WTC11 (cell line): ENCODE data around the gene SUCLG2. TPM values are rescaled to one million over a fixed set of nuclear protein-coding genes. Genes with fewer than 3 reads are reported as not detected.

ENCODE experiments used
- ATAC-seq: fragments of 200-7000 bp; cut with Tn5 transposase; 2 replicates; pipeline ENCODE4 v1.10.0; 2021; ENCODE audit warnings: mild to moderate bottlenecking, moderate library complexity
- CTCF ChIA-PET: fragments of 300-600 bp; sonication (Branson Sonifier 250); formaldehyde crosslinking; loops from one replicate; lab custom pipeline; 2021; ENCODE audit warnings: antibody characterized with exemption; lab: Charles Lee
- POLR2A ChIA-PET: fragments of 350-600 bp; sonication (Branson Sonifier 250); formaldehyde crosslinking; loops from one replicate; lab custom pipeline; 2021; ENCODE audit warnings: antibody characterized with exemption; lab: Charles Lee
- DNase-seq: peaks from one replicate; pipeline ENCODE4 v3.0.0; 2021; ENCODE audit warnings: low spot score
- H3K27ac Mint-ChIP-seq: 2 replicates; pipeline ENCODE4 v1.8.0; 2021; ENCODE audit warnings: mixed read lengths
- H3K27me3 Mint-ChIP-seq: 2 replicates; pipeline ENCODE4 v1.8.0; 2021; ENCODE audit warnings: low read depth, mild to moderate bottlenecking, moderate library complexity, mixed read lengths
- H3K36me3 Mint-ChIP-seq: 2 replicates; pipeline ENCODE4 v1.8.0; 2021; ENCODE audit warnings: mixed read lengths
- H3K4me1 Mint-ChIP-seq: 2 replicates; pipeline ENCODE4 v1.8.0; 2022; ENCODE audit warnings: mixed read lengths
- H3K4me3 Mint-ChIP-seq: 2 replicates; pipeline ENCODE4 v1.8.0; 2021; ENCODE audit warnings: mild to moderate bottlenecking, moderate library complexity, mixed read lengths
- H3K9me3 Mint-ChIP-seq: 2 replicates; pipeline ENCODE4 v1.8.0; 2021; ENCODE audit warnings: mixed read lengths
- ATF3 ChIP-seq: sonication (generic); formaldehyde crosslinking; conservative IDR thresholded peaks from 2 replicates; pipeline ENCODE4 v1.8.1; 2022; ENCODE audit warnings: mild to moderate bottlenecking, missing genetic modification reagents
- CBFB ChIP-seq: sonication (generic); formaldehyde crosslinking; IDR thresholded peaks from 2 replicates; pipeline ENCODE4 v1.8.1; 2022; ENCODE audit warnings: mild to moderate bottlenecking, low read depth, missing genetic modification reagents
- CTCF ChIP-seq: fragments of 200-600 bp; IDR thresholded peaks from 2 replicates; pipeline ENCODE4 v1.8.0; 2022; ENCODE audit warnings: antibody characterized with exemption
- ELF4 ChIP-seq: sonication (generic); formaldehyde crosslinking; IDR thresholded peaks from 2 replicates; pipeline ENCODE4 v1.8.1; 2022; ENCODE audit warnings: low read depth, mild to moderate bottlenecking, moderate library complexity, missing genetic modification reagents
- EMX1 ChIP-seq: fragments of 250-450 bp; sonication (Bioruptor Pico); IDR thresholded peaks from 2 replicates; pipeline ENCODE4 v1.8.0; 2021; ENCODE audit warnings: mild to moderate bottlenecking
- ETV6 ChIP-seq: sonication (generic); formaldehyde crosslinking; IDR thresholded peaks from 2 replicates; pipeline ENCODE4 v1.8.1; 2022; ENCODE audit warnings: mild to moderate bottlenecking, missing genetic modification reagents
- HMGXB4 ChIP-seq: sonication (generic); formaldehyde crosslinking; IDR thresholded peaks from 2 replicates; pipeline ENCODE4 v1.8.1; 2023; ENCODE audit warnings: mild to moderate bottlenecking, moderate library complexity, missing genetic modification reagents
- IRF1 ChIP-seq: sonication (generic); formaldehyde crosslinking; IDR thresholded peaks from 2 replicates; pipeline ENCODE4 v1.8.0; 2023; ENCODE audit warnings: missing genetic modification reagents
- MXD4 ChIP-seq: fragments of 250-450 bp; sonication (Bioruptor Pico); IDR thresholded peaks from 2 replicates; pipeline ENCODE4 v1.8.0; 2021; ENCODE audit warnings: mild to moderate bottlenecking, moderate library complexity, borderline replicate concordance
- NFATC4 ChIP-seq: fragments of 250-450 bp; sonication (Bioruptor Pico); IDR thresholded peaks from 2 replicates; pipeline ENCODE4 v1.9.0; 2021; ENCODE audit warnings: mild to moderate bottlenecking
- NFYB ChIP-seq: sonication (generic); formaldehyde crosslinking; conservative IDR thresholded peaks from 2 replicates; pipeline ENCODE4 v1.8.0; 2022; ENCODE audit warnings: low read depth, missing genetic modification reagents
- NR1H2 ChIP-seq: sonication (generic); formaldehyde crosslinking; IDR thresholded peaks from 2 replicates; pipeline ENCODE4 v1.9.0; 2021; ENCODE audit warnings: mild to moderate bottlenecking, moderate library complexity, missing genetic modification reagents
- NR3C1 ChIP-seq: sonication (generic); formaldehyde crosslinking; conservative IDR thresholded peaks from 2 replicates; pipeline ENCODE4 v1.8.1; 2023; ENCODE audit warnings: low read depth, mild to moderate bottlenecking, missing genetic modification reagents
- PRDM15 ChIP-seq: sonication (generic); formaldehyde crosslinking; IDR thresholded peaks from 2 replicates; pipeline ENCODE4 v1.8.0; 2022; ENCODE audit warnings: missing genetic modification reagents
- PRRX2 ChIP-seq: fragments of 250-450 bp; sonication (Bioruptor Pico); IDR thresholded peaks from 2 replicates; pipeline ENCODE4 v1.8.0; 2021; ENCODE audit warnings: mild to moderate bottlenecking
- RELA ChIP-seq: sonication (generic); formaldehyde crosslinking; IDR thresholded peaks from 2 replicates; pipeline ENCODE4 v1.8.1; 2022; ENCODE audit warnings: missing genetic modification reagents, mild to moderate bottlenecking, borderline replicate concordance
- RORB ChIP-seq: fragments of 250-450 bp; sonication (Bioruptor Pico); IDR thresholded peaks from 2 replicates; pipeline ENCODE4 v1.9.0; 2021; ENCODE audit warnings: mild to moderate bottlenecking
- SMAD3 ChIP-seq: sonication (generic); formaldehyde crosslinking; IDR thresholded peaks from 2 replicates; pipeline ENCODE4 v1.8.0; 2022; ENCODE audit warnings: missing genetic modification reagents, mild to moderate bottlenecking, borderline replicate concordance
- SOX15 ChIP-seq: fragments of 250-450 bp; sonication (Bioruptor Pico); IDR thresholded peaks from 2 replicates; pipeline ENCODE4 v1.9.0; 2021; ENCODE audit warnings: mild to moderate bottlenecking
- SP1 ChIP-seq: sonication (generic); formaldehyde crosslinking; conservative IDR thresholded peaks from 2 replicates; pipeline ENCODE4 v1.8.1; 2022; ENCODE audit warnings: missing genetic modification reagents
- USF2 ChIP-seq: sonication (generic); formaldehyde crosslinking; IDR thresholded peaks from 2 replicates; pipeline ENCODE4 v1.8.1; 2023; ENCODE audit warnings: mild to moderate bottlenecking, missing genetic modification reagents, moderate library complexity
- ZNF219 ChIP-seq: sonication (generic); formaldehyde crosslinking; IDR thresholded peaks from 2 replicates; pipeline ENCODE4 v1.8.0; 2023; ENCODE audit warnings: missing genetic modification reagents, mild to moderate bottlenecking, borderline replicate concordance
- ZNF263 ChIP-seq: sonication (generic); formaldehyde crosslinking; IDR thresholded peaks from 2 replicates; pipeline ENCODE4 v1.8.1; 2022; ENCODE audit warnings: low read depth, mild to moderate bottlenecking, moderate library complexity, missing genetic modification reagents
- ZNF416 ChIP-seq: fragments of 250-450 bp; sonication (Bioruptor Pico); IDR thresholded peaks from 2 replicates; pipeline ENCODE4 v1.9.0; 2021; ENCODE audit warnings: mild to moderate bottlenecking, inconsistent platforms
- ZNF671 ChIP-seq: fragments of 250-450 bp; sonication (Bioruptor Pico); IDR thresholded peaks from 2 replicates; pipeline ENCODE4 v1.8.0; 2021; ENCODE audit warnings: mild to moderate bottlenecking
- total RNA-seq: library from RNA; stranded (reverse); gene quantifications from 3 replicates; pipeline ENCODE4 v1.2.3, GENCODE V29; 2021

SUCLG2 gene
- total RNA-seq, 1 experiment from 2014 or later, result 39.7 TPM

GRCh38 chr3:67654099-67654843, at the start of gene SUCLG2 (continued):
- no peak for TF ChIP-seq CBFB (CRISPR knock-in tag)
- TF ChIP-seq ZNF219 (CRISPR knock-in tag), result 0 out of 2 replicates have a peak, but pooled peaks have one; percentile 35
- no peak for TF ChIP-seq EMX1
- peak; percentile 61; the same call in 1 of the 2 replicates for TF ChIP-seq ETV6
- no peak for TF ChIP-seq ATF3
- TF ChIP-seq CTCF, result no peak
- TF ChIP-seq SMAD3 (CRISPR knock-in tag), result no peak
- TF ChIP-seq PRRX2 (CRISPR knock-in tag), result no peak
- no peak for TF ChIP-seq RORB
- peak; percentile 95 for TF ChIP-seq ZNF263 (CRISPR knock-in tag)
- TF ChIP-seq NR3C1 (CRISPR knock-in tag), result no peak
- no peak for TF ChIP-seq SOX15 (CRISPR knock-in tag)
- no peak for TF ChIP-seq NFYB (CRISPR knock-in tag)
- TF ChIP-seq USF2 (CRISPR knock-in tag), result peak; percentile 51
- TF ChIP-seq HMGXB4, result peak; percentile 76; the same call in 1 of the 2 replicates
- peak; percentile 25; the same call in 1 of the 2 replicates for TF ChIP-seq ZNF416 (CRISPR knock-in tag)
- no peak for TF ChIP-seq NFATC4 (CRISPR knock-in tag)
- TF ChIP-seq ZNF671 (CRISPR knock-in tag), result no peak
- TF ChIP-seq NR1H2, result no peak
- TF ChIP-seq ELF4 (CRISPR knock-in tag), result 0 out of 2 replicates have a peak, but pooled peaks have one; percentile 74

- peaks cover 3% of the 10 kb centered on the region for H3K36me3 Mint-ChIP-seq
- DNase-seq, result no peak
- no peak overlapping the region for H3K27ac Mint-ChIP-seq
- TF ChIP-seq IRF1 (no peak), RELA (no peak), MXD4 (CRISPR knock-in tag) (no peak), CBFB (CRISPR knock-in tag) (no peak), SP1 (CRISPR knock-in tag) (no peak), PRDM15 (CRISPR knock-in tag) (no peak)
- TF ChIP-seq, all 79 proteins: peak for 0
- Mint-ChIP-seq H3K27me3 (no peaks in the 10 kb centered on the region), H3K4me1 (peaks cover 35% of the 10 kb centered on the region), H3K9me3 (peaks cover 3% of the 10 kb centered on the region), H3K4me3 (no peak overlapping the region)
- CTCF ChIA-PET, result no interaction called here
- no peak for ATAC-seq
- POLR2A ChIA-PET, result no interaction called here
Observed at GRCh38 chr3:67700596-67700995, 46.2 kb upstream of the SUCLG2 start.
